RWPE1 (cell line): Measurements from ENCODE around the gene MED26.

Source experiments
- CTCF ChIA-PET: fragments of 350-600 bp; sonication (Branson Sonifier 250); formaldehyde crosslinking; extraction: SDS; loops from one replicate; lab custom pipeline; 2021; lab: Yijun Ruan, JAX
- POLR2A ChIA-PET: fragments of 400-600 bp; formaldehyde crosslinking; extraction: SDS; loops from one replicate; lab custom pipeline; 2020; ENCODE audit warnings: antibody characterized with exemption; ENCODE audit not compliant: low non-redundant PET; lab: Yijun Ruan, JAX
- DNase-seq: peaks from one replicate; pipeline ENCODE4 v3.0.0; 2012; ENCODE audit warnings: low spot score
- H3K27ac ChIP-seq: fragments of 450-650 bp; 2 replicates; pipeline ENCODE4 v1.5.1; 2017
- TF ChIP-seq, protein P1 (sequence below): fragments of 450-650 bp; conservative IDR thresholded peaks from 2 replicates; pipeline ENCODE4 v1.5.1; 2017; ENCODE audit warnings: low read depth, mild to moderate bottlenecking

The MED26 gene

DNA sequence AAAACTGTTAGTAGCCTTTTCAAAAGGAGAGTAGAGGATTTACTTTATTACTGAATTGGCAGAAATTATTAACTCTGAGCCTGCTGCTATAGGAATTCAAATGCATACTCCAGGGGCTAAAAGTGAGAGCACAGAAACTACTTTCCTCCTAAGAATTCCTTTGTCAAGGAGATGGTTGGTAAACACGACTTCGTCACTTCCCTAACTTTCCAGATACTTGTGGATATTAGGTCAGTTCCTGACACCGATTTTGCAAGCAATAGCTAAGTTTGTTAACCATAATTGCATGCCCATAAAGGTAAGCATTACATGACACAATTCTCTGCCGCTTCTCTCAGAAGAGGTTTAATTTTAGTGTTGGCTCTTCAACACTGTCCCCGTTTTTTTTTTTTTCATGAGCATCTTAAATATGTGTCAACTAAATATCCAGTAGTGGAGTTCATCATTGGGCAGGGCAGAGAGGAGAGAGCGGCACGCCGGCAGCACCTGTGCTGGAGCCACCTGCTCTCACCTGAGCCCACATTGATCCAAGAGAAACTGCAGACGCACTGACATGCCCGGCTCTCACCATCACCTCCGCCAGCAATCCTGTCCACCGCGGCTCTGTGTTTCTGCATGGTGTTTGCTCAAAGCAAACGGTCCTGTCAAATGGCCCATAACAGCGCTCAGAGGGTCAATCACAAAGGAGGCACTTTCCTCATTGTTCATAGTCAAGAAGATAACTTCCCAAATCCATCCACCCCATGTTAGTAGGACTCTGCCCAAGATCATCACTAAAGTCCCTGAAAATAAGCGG lies 2.6 kb downstream of the MED26 start:
- DNase-seq: no peak
- CTCF ChIA-PET: no interaction called here
- POLR2A ChIA-PET: no interaction called here
- H3K27ac ChIP-seq: no peak overlapping the region
- TF ChIP-seq, protein P1, sequence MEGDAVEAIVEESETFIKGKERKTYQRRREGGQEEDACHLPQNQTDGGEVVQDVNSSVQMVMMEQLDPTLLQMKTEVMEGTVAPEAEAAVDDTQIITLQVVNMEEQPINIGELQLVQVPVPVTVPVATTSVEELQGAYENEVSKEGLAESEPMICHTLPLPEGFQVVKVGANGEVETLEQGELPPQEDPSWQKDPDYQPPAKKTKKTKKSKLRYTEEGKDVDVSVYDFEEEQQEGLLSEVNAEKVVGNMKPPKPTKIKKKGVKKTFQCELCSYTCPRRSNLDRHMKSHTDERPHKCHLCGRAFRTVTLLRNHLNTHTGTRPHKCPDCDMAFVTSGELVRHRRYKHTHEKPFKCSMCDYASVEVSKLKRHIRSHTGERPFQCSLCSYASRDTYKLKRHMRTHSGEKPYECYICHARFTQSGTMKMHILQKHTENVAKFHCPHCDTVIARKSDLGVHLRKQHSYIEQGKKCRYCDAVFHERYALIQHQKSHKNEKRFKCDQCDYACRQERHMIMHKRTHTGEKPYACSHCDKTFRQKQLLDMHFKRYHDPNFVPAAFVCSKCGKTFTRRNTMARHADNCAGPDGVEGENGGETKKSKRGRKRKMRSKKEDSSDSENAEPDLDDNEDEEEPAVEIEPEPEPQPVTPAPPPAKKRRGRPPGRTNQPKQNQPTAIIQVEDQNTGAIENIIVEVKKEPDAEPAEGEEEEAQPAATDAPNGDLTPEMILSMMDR: no peak

DNA sequence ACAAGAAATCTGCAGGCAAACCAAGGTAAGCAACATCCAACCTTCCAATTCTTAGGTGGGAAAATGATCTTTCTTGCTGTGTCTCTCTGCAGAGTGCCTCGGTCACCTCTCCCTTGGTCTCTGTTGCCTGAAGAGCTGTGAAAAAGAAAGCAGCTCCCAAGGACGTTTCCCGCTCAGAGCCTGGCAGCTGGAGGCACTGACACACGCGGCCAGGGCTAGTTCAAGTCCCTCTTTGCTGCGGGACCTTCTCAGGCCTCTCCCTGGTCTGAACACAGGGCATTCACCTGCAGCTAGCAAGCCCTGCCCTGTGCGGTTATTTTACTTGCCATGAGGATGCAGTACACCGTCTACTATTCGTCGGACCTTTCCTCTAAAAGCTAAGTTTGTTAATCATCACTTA lies 3.8 kb downstream of the MED26 start:
- no peak overlapping the region for H3K27ac ChIP-seq
- TF ChIP-seq, protein P1: no peak
- ChIA-PET POLR2A (no interaction called here), CTCF (interaction anchor here (0.5 kb wide), 1 partner anchor 31 kb away, joined by 4 read pairs; no protein-coding TSS in a partner anchor)
- DNase-seq: no peak

DNA sequence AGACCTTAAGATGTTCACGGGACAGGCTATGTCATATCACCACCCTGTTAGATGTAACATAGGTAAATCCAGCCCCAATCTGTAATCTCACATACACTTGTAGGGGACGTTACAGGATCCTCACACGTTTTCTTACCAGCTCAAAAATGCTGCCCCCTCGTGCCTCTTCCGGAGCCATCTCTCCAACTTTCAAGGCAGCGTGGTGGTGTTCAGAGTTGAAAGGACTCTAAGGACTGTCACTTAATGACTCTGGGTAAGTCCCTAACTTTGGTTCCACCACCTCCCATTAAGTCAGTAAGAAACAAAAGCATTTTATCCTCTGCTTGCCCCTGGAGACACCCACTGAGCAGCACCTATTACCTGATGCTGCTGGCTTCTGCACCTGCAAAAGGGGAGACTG lies 4.4 kb downstream of the MED26 start:
- POLR2A ChIA-PET: no interaction called here
- no peak for DNase-seq
- TF ChIP-seq, protein P1: no peak
- H3K27ac ChIP-seq: no peak overlapping the region
- CTCF ChIA-PET: no interaction called here

DNA sequence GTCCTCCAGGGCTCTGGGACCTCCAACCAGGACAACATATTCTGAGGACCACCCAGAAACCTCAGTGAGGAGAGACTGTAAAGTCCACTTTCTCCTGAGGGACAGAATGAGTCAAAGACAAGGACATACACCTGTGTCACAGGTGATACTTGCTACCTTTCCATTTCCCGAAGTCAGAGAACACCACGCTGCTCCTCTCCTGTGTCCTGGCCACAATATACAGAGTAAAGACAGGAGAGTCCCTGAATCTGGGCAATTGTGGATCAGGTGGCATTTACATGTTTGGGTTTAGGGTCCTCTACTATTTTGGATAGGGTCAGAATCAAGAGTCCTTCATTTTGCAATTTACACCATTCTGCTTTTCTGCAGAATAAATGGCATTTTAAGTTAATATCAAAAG lies 4.9 kb downstream of the MED26 start:
- TF ChIP-seq, protein P1: no peak
- DNase-seq: no peak
- POLR2A ChIA-PET: no interaction called here
- CTCF ChIA-PET: no interaction called here
- H3K27ac ChIP-seq: no peak overlapping the region

DNA sequence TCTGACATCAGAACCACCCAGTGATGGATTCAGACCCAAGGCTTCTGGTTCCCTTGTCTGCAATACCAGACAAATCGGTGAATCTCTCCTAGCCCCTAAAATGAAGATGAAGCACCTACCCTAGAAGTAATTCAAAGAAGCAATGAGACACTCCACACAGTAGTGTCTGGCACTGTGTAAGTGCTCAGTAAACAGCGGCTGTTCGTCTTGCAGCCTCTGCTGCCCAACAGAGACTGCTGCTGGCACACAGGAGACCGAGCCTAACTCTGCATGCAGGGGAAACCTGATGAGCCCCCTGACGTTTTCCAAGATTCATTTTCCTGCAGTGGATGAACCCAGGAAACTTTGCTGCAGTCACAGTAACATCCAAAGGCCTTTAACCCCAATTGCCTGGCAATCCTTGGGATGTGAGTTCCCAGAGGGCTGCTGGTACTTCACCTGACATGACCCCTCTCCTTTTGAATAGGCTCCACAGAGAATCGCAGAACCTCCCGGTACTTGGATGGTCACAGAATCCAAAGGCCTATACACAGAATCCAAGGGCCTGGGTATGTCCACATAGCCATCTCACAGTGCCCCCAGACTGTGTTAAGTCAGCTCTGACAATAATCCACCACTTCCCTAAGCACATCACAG lies 6.7 kb downstream of the MED26 start:
- no peak for DNase-seq
- POLR2A ChIA-PET: no interaction called here
- CTCF ChIA-PET: no interaction called here
- no peak overlapping the region for H3K27ac ChIP-seq
- TF ChIP-seq, protein P1: no peak

DNA sequence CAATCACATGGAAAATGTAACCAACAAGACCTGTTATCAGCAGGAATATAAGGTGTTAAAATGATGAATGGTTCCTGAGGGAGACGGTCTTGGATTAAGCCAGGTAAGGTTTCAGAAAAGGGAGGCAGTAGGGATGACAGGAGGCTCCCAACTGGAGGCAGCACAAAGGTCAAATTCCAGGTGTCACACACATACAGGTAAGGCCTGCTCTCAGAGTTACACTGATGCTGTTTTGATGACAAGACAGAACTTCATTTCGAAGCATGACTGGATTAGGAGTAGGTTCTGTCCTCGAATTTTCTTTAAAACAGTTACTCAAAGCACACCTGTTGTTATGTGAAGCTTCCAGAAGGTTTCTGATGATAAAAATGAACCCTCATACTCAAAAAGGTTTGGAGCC lies 7.4 kb downstream of the MED26 start:
- CTCF ChIA-PET: interaction anchor here (0.6 kb wide), 1 partner anchor 193 kb away, joined by 3 read pairs; no protein-coding TSS in a partner anchor
- DNase-seq: no peak
- TF ChIP-seq, protein P1: no peak
- POLR2A ChIA-PET: interaction anchor here (0.6 kb wide), 1 partner anchor 11 kb away, joined by 3 read pairs; no protein-coding TSS in a partner anchor
- peak overlapping the region; percentile 30 for H3K27ac ChIP-seq
